HG03045 (cell line): Measurements from ENCODE around the gene ADH1C.

Experiments used
- ATAC-seq: cut with Tn5 transposase; IDR thresholded peaks from one replicate; pipeline ENCODE4 v1.9.1; 2021; ENCODE audit warnings: mild to moderate bottlenecking, moderate library complexity; ENCODE audit not compliant: unreplicated experiment

The ADH1C gene

DNA sequence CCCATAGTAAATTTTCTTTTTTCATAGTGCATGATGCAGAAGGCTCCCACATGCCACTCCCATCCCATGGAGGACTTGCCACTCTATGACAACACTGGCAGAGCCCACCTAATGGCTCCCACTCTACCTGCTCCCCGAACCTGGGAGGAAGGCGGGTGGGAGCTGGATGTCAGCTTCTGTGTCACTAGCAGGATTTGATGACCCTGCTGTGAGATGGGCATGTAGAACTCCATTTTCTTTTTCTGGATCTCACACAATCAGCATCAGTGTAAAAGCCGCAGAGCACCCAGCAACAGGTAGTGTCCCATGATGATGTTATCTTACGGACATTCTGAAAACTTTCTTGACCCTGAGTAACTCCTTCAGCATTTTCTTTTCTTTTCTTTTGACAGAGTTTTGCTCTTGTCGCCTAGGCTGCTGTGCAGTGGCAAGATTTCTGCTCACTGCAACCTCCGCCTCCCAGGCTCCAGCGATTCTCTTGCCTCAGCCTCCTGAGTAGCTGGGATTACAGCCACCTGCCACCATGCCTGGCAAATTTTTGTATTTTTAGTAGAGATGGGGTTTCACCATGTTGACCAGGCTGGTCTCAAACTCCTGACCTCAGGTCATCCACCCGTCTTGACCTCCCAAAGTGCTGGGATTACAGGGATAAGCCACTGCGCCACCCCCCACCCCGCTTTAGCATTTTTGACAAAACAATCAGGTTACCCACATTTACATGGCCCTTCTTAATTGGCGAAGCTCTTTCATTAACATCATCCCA is 46.7 kb downstream of the ADH1C start:
- no peak for ATAC-seq

DNA sequence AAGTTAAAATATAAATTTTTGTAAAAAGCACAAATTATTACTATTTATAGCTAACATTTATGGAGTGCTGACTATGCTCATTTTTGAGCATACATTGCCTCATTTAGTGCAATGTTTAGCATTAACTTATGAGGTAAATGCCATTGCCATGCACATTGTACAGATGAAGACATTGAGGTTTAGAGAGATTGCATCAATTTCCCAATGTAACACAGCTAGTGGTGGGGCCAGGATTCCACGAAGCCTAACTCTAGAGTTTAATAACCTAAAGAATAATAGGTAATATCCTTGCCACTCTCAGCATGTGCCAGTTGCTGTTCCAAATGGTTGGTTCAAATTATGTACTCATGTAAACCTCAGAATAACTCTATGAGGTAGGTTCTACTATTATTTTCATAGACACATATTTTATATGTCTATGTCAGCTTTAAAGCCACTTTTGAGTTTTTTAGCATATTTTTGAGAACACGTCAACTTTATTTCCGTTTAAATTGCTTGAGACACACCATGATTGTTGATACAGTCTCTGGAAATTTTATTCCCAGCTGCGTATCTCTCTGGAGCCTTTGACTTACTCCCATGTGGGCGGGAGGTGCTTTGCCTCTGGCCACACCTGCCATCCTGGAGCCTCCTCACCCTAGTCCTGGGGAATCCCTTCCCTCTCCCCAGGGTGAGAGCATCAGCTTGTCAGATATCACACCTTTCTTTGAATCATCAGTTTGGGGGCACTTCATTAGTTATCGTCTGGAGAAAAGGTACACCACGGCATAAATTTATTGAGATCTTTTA is 51.0 kb downstream of the ADH1C start:
- ATAC-seq, result no peak

DNA sequence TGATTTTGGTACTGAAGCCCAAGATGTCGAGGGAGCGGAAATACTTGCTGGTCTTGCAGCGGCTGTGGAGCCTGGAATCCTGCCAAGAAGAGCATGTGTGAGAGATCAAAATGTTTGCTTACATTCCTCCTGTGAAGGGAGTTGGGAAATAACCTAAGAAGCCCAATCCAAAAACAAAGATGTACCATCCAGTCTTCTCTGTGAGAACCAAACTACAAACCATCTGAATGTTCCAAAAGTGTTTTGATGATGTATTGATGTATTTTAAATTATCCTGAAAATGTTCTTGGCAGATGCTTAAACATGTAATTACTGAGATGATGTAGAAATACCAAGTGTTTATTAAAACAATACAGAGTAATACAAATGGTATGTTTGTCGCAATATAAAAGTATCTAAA is 51.6 kb downstream of the ADH1C start:
- ATAC-seq, result no peak

DNA sequence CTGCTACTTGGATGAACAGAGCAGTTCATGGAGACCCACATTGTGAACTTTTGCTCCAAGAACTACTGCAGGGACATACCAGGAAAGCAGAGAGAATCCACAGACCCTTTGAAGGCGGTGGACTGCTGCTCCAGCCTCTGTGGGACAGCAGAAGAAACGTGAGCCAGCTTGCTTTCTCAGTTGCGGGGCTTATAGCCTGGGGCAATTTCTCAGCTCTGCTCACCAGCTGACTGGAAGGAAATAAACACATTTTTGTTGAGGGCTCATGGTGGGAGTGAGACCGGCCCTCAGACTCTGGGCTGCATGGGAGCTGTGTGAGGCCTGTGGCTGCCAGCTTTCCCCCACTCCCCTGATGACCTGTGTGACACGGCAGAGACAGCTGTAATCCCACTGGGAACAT is 59.2 kb downstream of the ADH1C start:
- no peak for ATAC-seq

DNA sequence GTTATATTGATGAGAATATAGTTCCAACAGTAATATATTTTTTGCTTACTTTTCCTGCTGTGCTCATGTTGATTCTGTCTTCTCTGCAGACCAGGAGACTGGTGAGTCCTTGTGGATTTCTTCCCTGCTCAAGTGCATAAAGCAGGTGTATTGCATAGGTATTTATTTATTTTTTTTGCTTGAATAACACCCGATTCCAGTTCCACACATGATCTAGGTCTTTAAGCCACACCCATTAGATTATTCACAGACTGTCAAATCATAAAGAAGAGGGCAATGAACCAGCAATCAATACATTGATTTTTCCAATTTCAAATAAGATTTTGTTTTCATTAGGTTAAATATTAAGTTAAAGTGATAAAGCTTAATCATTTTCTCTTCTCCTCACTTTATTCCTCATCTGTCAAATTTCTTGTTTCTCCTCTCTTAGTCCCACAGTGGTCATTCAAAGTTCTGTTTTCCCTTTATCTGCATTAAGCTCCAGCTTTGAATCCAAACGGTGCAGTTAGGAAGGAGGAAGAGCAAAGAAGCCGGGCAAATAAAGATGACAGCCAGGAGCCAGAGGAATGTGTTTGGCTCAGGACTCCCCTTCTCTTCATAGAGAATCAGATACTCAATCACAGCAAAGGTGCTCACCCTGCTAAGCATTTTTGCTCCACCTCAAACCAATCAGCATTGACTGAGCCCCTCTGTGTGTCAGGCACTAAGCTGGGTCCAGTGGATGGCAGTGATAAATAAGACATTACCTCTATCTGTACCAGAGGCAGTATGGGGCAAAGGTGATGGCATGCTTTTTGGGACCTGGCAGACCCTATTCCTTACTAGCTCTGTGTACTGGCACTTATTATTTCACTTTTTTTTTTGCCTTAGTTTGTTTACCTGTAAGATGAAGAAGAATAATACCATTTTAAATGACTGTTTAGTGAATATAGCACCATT is 61.4 kb downstream of the ADH1C start, which contains the start of gene ADH1A:
ADH1A (minus strand) TSS at position 138 of the 939 bp plus-strand sequence; CDS start at position 67, 71 bp downstream.
- ATAC-seq, result no peak
